ENCODE results near the gene LY6G6D. TPM values are rescaled to one million over a fixed set of nuclear protein-coding genes. Genes with fewer than 3 reads are reported as not detected.

LY6G6D gene
- total and polyA plus RNA-seq, 2 of the 13 experiments (the other 11 are each of a cell fraction or from before 2014, with no cell fraction given), result not detected

DNA sequence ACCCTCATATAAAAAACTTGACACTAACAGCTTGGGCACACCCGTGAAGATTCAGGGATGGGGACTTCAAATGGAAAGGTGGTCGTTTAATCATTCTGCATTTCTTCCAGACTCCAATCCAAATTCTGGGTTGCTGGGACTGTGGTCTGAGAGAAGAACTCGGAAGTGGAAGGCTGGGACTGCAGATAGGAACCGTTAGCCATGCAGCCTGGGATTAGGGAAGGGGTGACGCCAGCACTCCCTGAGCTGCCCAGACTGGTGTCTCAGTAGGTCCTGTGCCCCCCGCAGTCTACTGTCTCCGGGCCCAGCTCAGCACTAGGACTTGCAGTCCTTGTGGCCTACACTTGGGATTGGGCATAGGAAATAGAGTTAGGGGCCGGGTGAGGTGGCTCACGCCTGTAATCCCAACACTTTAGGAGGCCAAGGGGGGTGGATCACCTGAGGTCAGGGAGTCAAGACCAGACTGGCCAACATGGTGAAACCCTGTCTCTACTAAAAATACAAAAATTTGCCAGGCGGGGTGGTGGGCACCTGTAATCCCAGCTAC, 21.7 kb downstream of the LY6G6D start (continued):
- TF ChIP-seq, protein P1, sequence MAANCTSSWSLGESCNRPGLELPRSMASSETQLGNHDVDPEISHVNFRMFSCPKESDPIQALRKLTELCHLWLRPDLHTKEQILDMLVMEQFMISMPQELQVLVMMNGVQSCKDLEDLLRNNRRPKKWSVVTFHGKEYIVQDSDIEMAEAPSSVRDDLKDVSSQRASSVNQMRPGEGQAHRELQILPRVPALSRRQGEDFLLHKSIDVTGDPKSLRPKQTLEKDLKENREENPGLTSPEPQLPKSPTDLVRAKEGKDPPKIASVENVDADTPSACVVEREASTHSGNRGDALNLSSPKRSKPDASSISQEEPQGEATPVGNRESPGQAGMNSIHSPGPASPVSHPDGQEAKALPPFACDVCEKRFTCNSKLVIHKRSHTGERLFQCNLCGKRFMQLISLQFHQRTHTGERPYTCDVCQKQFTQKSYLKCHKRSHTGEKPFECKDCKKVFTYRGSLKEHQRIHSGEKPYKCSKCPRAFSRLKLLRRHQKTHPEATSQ (CRISPR knock-in tag; IDR thresholded peaks at IDR 0.05; ENCODE audit: borderline replicate concordance), result no peak
- TF ChIP-seq RBM22 (optimal IDR thresholded peaks at IDR 0.05; ENCODE audit: low read length), result peak; percentile 46
- TF ChIP-seq SOX5 (CRISPR knock-in tag; IDR thresholded peaks at IDR 0.05; ENCODE audit: borderline replicate concordance), result no peak
- TF ChIP-seq ZNF441 (CRISPR knock-in tag; IDR thresholded peaks at IDR 0.05; ENCODE audit: borderline replicate concordance), result peak; percentile 6; the same call in 1 of the 2 replicates
- TF ChIP-seq ZBTB25 (CRISPR knock-in tag; IDR thresholded peaks at IDR 0.05), result no peak
- no peak for TF ChIP-seq GPBP1L1 (CRISPR knock-in tag; IDR thresholded peaks at IDR 0.05)
- TF ChIP-seq SP1 (IDR thresholded peaks at IDR 0.05), result no peak
- TF ChIP-seq SP1 (CRISPR knock-in tag; IDR thresholded peaks at IDR 0.05), result no peak
- TF ChIP-seq KMT2B (CRISPR knock-in tag; IDR thresholded peaks at IDR 0.05), result 0 out of 2 replicates have a peak, but pooled peaks have one; percentile 5
- TF ChIP-seq, protein P2, sequence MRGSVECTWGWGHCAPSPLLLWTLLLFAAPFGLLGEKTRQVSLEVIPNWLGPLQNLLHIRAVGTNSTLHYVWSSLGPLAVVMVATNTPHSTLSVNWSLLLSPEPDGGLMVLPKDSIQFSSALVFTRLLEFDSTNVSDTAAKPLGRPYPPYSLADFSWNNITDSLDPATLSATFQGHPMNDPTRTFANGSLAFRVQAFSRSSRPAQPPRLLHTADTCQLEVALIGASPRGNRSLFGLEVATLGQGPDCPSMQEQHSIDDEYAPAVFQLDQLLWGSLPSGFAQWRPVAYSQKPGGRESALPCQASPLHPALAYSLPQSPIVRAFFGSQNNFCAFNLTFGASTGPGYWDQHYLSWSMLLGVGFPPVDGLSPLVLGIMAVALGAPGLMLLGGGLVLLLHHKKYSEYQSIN (CRISPR knock-in tag; IDR thresholded peaks at IDR 0.05; ENCODE audit: borderline replicate concordance), result no peak
- peak; percentile 0; the same call in 1 of the 2 replicates for TF ChIP-seq ZMAT3 (CRISPR knock-in tag; conservative IDR thresholded peaks at IDR 0.05)
- TF ChIP-seq ZNF605 (CRISPR knock-in tag; IDR thresholded peaks at IDR 0.05), result peak; percentile 57; the same call in 1 of the 2 replicates
- peak; percentile 34; the same call in 1 of the 2 replicates for TF ChIP-seq ZNF12 (CRISPR knock-in tag; IDR thresholded peaks at IDR 0.05)
- TF ChIP-seq GTF3A (CRISPR knock-in tag; conservative IDR thresholded peaks at IDR 0.05), result no peak
- no peak for TF ChIP-seq LCORL (IDR thresholded peaks at IDR 0.05)
- 0 out of 2 replicates have a peak, but pooled peaks have one; percentile 2 for TF ChIP-seq LCORL (CRISPR knock-in tag; IDR thresholded peaks at IDR 0.05)
- TF ChIP-seq CENPX (CRISPR knock-in tag; IDR thresholded peaks at IDR 0.05), result no peak
- TF ChIP-seq ZNF337 (CRISPR knock-in tag; IDR thresholded peaks at IDR 0.05; ENCODE audit: borderline replicate concordance, low read depth), result 0 out of 2 replicates have a peak, but pooled peaks have one; percentile 22
- TF ChIP-seq, protein P3, sequence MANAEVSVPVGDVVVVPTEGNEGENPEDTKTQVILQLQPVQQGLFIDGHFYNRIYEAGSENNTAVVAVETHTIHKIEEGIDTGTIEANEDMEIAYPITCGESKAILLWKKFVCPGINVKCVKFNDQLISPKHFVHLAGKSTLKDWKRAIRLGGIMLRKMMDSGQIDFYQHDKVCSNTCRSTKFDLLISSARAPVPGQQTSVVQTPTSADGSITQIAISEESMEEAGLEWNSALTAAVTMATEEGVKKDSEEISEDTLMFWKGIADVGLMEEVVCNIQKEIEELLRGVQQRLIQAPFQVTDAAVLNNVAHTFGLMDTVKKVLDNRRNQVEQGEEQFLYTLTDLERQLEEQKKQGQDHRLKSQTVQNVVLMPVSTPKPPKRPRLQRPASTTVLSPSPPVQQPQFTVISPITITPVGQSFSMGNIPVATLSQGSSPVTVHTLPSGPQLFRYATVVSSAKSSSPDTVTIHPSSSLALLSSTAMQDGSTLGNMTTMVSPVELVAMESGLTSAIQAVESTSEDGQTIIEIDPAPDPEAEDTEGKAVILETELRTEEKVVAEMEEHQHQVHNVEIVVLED (CRISPR knock-in tag; IDR thresholded peaks at IDR 0.05; ENCODE audit: borderline replicate concordance), result peak; percentile 26; the same call in 1 of the 2 replicates
- TF ChIP-seq ZMYM4 (CRISPR knock-in tag; IDR thresholded peaks at IDR 0.05), result peak; percentile 7; the same call in 1 of the 2 replicates
- peak; percentile 8; the same call in 1 of the 2 replicates for TF ChIP-seq PPARG (CRISPR knock-in tag; conservative IDR thresholded peaks at IDR 0.05)
- peak; percentile 36; the same call in 1 of the 2 replicates for TF ChIP-seq SMAD9 (CRISPR knock-in tag; IDR thresholded peaks at IDR 0.05)

All from HepG2 (cell line).